VCaP (cell line): ENCODE results near the gene ARAP1.

Source experiments
- H3K27ac ChIP-seq: fragments of 450-650 bp; 2 replicates; pipeline ENCODE4 v1.5.1; 2017
- TF ChIP-seq, protein P1 (sequence below): fragments of 450-650 bp; conservative IDR thresholded peaks from 2 replicates; pipeline ENCODE4 v1.5.1; 2017; ENCODE audit warnings: mild to moderate bottlenecking, moderate library complexity

The ARAP1 gene

DNA sequence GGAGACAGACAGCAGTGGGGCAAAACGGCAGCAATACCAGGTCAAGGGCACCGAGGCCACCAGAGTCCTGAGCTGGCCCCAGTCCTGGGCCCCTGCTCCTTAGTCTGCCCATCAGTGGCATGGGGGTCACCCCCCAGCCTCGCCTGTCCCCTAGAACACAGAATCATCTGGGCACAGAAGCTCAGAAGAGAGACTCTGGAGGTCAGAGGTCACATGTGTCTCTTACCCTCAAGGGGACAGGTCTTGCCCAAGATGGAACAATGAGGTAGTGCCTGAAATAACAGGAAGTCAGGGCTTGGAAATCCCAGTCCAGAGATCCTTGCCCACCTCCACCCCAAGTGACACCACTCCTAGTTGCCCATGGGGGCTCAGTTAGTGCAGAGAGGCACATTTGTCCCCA lies 98.6 kb downstream of the ARAP1 start:
- H3K27ac ChIP-seq: no peak overlapping the region
- TF ChIP-seq, protein P1, sequence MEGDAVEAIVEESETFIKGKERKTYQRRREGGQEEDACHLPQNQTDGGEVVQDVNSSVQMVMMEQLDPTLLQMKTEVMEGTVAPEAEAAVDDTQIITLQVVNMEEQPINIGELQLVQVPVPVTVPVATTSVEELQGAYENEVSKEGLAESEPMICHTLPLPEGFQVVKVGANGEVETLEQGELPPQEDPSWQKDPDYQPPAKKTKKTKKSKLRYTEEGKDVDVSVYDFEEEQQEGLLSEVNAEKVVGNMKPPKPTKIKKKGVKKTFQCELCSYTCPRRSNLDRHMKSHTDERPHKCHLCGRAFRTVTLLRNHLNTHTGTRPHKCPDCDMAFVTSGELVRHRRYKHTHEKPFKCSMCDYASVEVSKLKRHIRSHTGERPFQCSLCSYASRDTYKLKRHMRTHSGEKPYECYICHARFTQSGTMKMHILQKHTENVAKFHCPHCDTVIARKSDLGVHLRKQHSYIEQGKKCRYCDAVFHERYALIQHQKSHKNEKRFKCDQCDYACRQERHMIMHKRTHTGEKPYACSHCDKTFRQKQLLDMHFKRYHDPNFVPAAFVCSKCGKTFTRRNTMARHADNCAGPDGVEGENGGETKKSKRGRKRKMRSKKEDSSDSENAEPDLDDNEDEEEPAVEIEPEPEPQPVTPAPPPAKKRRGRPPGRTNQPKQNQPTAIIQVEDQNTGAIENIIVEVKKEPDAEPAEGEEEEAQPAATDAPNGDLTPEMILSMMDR: no peak

DNA sequence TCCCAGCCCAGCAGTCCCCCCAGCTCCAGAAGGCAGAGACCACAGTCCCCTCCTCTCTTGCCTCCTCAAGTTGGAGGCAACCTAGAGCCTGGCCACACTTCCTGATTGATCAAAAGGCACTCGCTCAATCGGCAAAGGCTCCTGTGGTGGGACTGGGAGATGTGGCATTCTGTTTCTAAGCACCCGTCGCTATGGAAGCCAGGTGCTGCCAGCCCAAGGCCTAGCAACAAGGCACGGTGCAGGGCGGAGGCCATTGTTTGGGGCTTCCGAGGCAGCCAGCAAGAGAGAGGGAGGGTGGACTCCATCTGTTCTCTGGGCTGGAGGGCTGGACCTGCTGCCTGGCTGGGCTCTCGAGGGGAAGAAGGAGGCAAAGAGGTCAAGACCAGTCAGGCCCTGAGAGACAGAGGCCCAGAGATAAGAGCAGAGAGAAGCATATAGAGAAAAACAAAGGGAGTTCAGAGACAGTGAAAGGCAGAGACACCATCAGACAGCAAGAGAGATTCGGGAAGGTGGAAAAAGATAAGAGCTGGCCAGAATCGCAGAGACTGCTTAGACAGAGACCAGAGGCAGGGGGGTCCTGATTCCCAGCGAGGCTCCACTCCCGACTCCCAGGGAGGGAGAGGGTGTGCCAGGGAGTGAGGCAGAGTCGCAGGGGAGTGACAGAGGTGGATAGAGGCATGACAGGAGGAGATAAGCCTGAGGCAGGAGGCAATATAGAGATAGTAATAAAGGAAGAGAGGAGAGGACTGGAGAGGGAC lies 99.2 kb downstream of the ARAP1 start:
- no peak overlapping the region for H3K27ac ChIP-seq
- TF ChIP-seq, protein P1: no peak

DNA sequence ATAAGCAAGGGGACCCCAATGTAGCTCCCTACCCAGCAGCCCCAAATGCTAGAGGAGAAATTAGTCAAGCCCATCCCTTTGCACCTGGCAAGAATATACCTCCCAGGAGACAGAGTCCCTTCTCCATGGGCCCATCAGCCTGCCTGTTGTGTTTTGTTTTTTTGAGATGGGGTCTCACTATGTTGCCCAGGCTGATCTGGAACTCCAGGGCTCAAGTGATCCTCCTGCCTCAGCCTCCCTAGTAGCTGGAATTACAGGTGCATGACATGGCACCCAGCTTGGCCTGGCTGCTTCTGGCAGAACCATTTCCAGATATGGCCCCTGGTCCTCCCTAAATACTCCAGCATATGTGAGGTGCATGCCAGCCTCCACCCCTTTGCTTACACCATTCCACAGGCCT lies 100.1 kb downstream of the ARAP1 start:
- H3K27ac ChIP-seq: no peak overlapping the region
- TF ChIP-seq, protein P1: no peak

DNA sequence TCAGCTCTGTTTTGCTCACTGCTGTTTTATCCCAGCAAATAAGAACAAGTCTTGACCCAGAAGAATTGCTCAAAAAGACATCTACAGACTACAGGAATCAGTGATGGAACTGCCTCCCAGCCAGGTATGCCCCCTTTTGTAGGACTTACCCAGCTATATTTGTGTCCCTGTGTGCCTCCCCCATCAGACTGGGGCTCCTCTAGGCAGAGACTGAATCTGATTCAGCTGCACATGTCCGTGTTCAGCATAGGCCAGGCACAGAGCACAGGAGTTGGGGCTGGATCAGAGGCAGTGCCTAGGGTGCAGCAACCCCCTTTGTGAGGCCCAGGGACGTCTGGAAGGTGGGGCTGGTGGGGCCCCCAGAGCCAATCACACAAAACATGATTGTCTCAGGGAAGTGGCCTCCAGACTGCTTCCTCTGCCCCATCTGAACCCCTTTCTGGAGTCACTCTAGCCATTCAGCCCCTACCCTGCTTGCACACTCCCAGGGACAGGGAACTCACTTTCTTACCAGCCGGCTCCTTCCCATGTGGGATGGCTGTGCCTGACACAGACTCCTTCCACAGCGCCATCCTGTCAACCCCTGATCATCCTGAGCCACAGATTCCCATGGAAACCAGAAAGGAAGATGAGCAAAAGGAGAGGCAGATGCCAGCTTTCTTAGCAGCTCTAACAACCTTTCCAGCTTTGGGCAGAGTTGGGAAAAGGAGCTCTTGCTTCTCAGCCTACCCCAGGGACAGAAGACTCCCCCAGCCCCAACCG lies 102.8 kb downstream of the ARAP1 start:
- H3K27ac ChIP-seq: no peak overlapping the region
- TF ChIP-seq, protein P1: no peak

DNA sequence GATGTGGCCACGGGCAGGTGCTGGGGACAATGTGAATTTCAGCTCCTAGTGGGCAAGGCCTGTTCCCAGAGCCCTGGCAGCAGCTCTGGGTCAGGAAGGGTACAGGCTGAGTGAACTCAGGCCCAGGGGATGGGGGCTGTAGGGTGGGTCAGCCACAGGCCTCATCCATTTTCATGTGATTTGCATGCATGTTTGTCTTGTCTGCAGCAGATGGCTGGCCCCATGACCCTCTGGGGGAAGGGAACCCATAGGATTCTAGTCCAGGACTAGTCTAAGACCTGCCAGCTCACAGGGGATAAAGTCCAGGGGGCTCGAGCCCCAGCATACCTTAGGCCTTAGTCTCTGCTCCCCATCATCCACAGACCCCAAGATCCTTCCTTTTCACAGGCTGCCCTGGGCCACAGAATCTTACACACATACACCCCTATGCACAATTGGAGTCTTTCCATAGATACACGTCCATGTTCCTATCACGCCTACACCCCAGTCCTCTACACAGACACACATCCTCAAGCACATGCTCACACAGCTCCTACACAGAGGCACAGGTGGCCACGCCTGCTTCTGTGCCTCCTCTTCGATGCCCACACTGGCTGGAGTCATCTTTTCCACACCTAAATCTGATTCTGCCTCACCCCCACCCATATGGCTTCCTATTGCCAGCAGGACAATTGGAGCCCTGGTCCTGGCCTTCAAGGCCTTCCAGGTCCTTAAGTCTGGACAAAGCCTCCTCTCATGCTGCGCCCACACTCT lies 103.6 kb downstream of the ARAP1 start:
- H3K27ac ChIP-seq: no peak overlapping the region
- TF ChIP-seq, protein P1: no peak

DNA sequence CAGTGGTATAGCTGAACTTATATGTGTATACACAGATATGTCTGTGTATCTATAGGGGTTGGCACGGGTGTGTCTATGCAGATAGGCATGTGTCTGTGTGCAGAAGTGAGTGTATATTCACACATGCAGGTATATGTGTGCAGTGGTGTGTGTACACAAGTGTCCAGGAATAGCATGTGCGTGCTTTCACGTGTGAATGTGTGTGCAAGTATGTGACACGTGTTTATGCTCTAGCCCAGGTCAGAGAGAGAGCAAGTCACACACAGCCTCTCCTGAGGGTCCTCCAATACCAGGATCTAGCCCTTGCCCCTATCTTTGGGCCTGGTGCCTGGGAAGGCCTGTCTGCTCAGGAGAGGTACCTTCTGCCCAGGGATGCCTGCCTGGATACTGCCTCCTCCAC lies 104.3 kb downstream of the ARAP1 start:
- no peak overlapping the region for H3K27ac ChIP-seq
- TF ChIP-seq, protein P1: no peak

DNA sequence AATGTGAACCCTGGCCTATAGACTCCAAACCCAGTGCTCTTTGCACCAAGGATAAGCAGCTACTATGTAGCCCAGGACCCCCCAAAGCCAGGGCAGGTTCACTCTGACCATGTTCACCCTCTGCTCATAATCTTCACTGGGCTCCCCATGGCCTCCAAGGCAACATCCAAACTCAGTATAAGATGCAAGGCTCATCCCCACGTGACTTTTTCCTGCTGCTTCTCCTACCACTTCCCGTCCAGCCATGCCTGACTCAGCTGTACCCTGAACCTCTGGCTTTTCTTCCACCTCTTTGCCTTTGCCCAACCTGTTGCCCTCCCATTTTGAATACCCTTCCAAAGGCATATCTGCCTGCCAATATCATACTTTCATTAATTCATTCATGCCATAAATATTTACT lies 105.7 kb downstream of the ARAP1 start:
- no peak overlapping the region for H3K27ac ChIP-seq
- TF ChIP-seq, protein P1: no peak
